ENCODE results near the gene ST3GAL6. TPM values are rescaled to one million over a fixed set of nuclear protein-coding genes. Genes with fewer than 3 reads are reported as not detected.

ST3GAL6 gene
- total RNA-seq, 4 donors from 2014 or later = 3.9 to 5.3 (median 4.4) TPM

GRCh38 chr3:98811048-98811447, 47.9 kb downstream of the ST3GAL6 start:
- TF ChIP-seq POLR2A (IDR thresholded peaks at IDR 0.05) = no peak
- TF ChIP-seq CTCF (IDR thresholded peaks at IDR 0.05) = no peak
- Histone ChIP-seq H3K4me3 (no peak overlapping the region), H3K9me3 (no peaks in the 10 kb centered on the region), H3K4me1 (no peaks in the 10 kb centered on the region), H3K27me3 (no peaks in the 10 kb centered on the region), H3K36me3 (peaks cover 0 to 43% (median 4%) of the 10 kb centered on the region in 3 donors), H3K27ac (no peak overlapping the region)
- WGBS, 2 donors = 63 to 77% methylated on average over 6 of the region's 6 CpGs
- DNase-seq = no peak
- intact Hi-C loops (cut with DNase I) = no loop called here

GRCh38 chr3:98812851-98813374, 49.8 kb downstream of the ST3GAL6 start:
- Histone ChIP-seq H3K4me3 (no peak overlapping the region), H3K4me1 (peaks cover 0 to 3% (median 0%) of the 10 kb centered on the region in 3 donors), H3K27ac (no peak overlapping the region), H3K36me3 (peaks cover 0 to 31% (median 0%) of the 10 kb centered on the region in 3 donors), H3K9me3 (no peaks in the 10 kb centered on the region), H3K27me3 (no peaks in the 10 kb centered on the region)
- DNase-seq = no peak
- TF ChIP-seq POLR2A (IDR thresholded peaks at IDR 0.05) (no peak), CTCF (IDR thresholded peaks at IDR 0.05) (peak in 5 of 6 experiments; percentile 43 to 80 (median 64))
- intact Hi-C loops (cut with DNase I) = no loop called here
- 27 to 55% methylated on average over 4 to 5 of the region's 5 CpGs for WGBS, 2 donors

- no peak for TF ChIP-seq CTCF (IDR thresholded peaks at IDR 0.05)
- no peak for TF ChIP-seq POLR2A (IDR thresholded peaks at IDR 0.05)
- Histone ChIP-seq H3K9me3 (no peaks in the 10 kb centered on the region), H3K36me3 (peaks cover 0 to 20% (median 0%) of the 10 kb centered on the region in 3 donors), H3K27ac (no peak overlapping the region), H3K4me3 (no peak overlapping the region), H3K27me3 (no peaks in the 10 kb centered on the region), H3K4me1 (peaks cover 0 to 3% (median 0%) of the 10 kb centered on the region in 3 donors)
- intact Hi-C loops (cut with DNase I) = loop anchor here (5.0 kb wide), 2 partner anchors 177 to 213 kb away; no protein-coding TSS in a partner anchor
- WGBS, 2 donors = 78% methylated on average over 5 of the region's 5 CpGs
- no peak for DNase-seq
Observed at GRCh38 chr3:98814817-98815420, 51.8 kb downstream of the ST3GAL6 start.

- Histone ChIP-seq H3K9me3 (no peaks in the 10 kb centered on the region), H3K27ac (no peak overlapping the region), H3K36me3 (peaks cover 0 to 16% (median 0%) of the 10 kb centered on the region in 3 donors), H3K4me3 (no peak overlapping the region), H3K27me3 (no peaks in the 10 kb centered on the region), H3K4me1 (peaks cover 0 to 3% (median 0%) of the 10 kb centered on the region in 3 donors)
- WGBS, 2 donors = 15 to 16% methylated on average over 3 of the region's 3 CpGs
- intact Hi-C loops (cut with DNase I) = loop anchor here (5.0 kb wide), 2 partner anchors 175 to 215 kb away; no protein-coding TSS in a partner anchor
- TF ChIP-seq CTCF (IDR thresholded peaks at IDR 0.05) (peak; percentile 52 to 86 (median 78)), POLR2A (IDR thresholded peaks at IDR 0.05) (no peak)
- DNase-seq = no peak
Observed at GRCh38 chr3:98817547-98818041, 54.5 kb downstream of the ST3GAL6 start.

- H3K4me1 ChIP-seq = peaks cover 0 to 6% (median 0%) of the 10 kb centered on the region in 3 donors
- DNase-seq = no peak
- no peak overlapping the region for H3K27ac ChIP-seq
- intact Hi-C loops (cut with DNase I) = no loop called here
- peaks cover 0 to 9% (median 0%) of the 10 kb centered on the region in 3 donors for H3K36me3 ChIP-seq
- 48 to 53% methylated on average over 3 of the region's 3 CpGs for WGBS, 2 donors
- H3K27me3 ChIP-seq = no peaks in the 10 kb centered on the region
- TF ChIP-seq POLR2A (IDR thresholded peaks at IDR 0.05) = no peak
- no peaks in the 10 kb centered on the region for H3K9me3 ChIP-seq
- no peak overlapping the region for H3K4me3 ChIP-seq
Observed at GRCh38 chr3:98821063-98821462, 57.9 kb downstream of the ST3GAL6 start.
